ENCODE data around the gene EIF5AL1. TPM values are rescaled to one million over a fixed set of nuclear protein-coding genes. Genes with fewer than 3 reads are reported as not detected.
A peak's percentile ranks its signal among the peaks of the same experiment; 100 is the strongest.

Gene EIF5AL1
- total and polyA plus RNA-seq, 12 donors, result 0.07 to 1.2 (median 0.42) TPM; not detected in 3

GRCh38 chr10:79482741-79483140 lies 29.6 kb upstream of the EIF5AL1 start:
- TF ChIP-seq CTCF (IDR thresholded peaks at IDR 0.05), result no peak
- H3K4me1 ChIP-seq, result peaks cover 0 to 23% (median 6%) of the 10 kb centered on the region in 9 donors
- no peak for DNase-seq
- H3K27me3 ChIP-seq, result no peaks in the 10 kb centered on the region
- peak overlapping the region in 5 of 10 donors; percentile 5 to 68 (median 51) for H3K27ac ChIP-seq
- ATAC-seq, result no peak
- 73 to 75% methylated on average over 4 of the region's 4 CpGs for WGBS, 2 donors
- no peaks in the 10 kb centered on the region for H3K9me3 ChIP-seq
- intact Hi-C loops (cut with DNase I), result no loop called here
- H3K4me3 ChIP-seq, result no peak overlapping the region
- H3K36me3 ChIP-seq, result no peaks in the 10 kb centered on the region

GRCh38 chr10:79483299-79483698 lies 29.0 kb upstream of the EIF5AL1 start:
- Histone ChIP-seq H3K27me3 (no peaks in the 10 kb centered on the region), H3K9me3 (no peaks in the 10 kb centered on the region), H3K4me1 (peaks cover 0 to 28% (median 11%) of the 10 kb centered on the region in 9 donors), H3K4me3 (no peak overlapping the region), H3K27ac (peak overlapping the region in 9 of 10 donors; percentile 8 to 70 (median 47)), H3K36me3 (no peaks in the 10 kb centered on the region)
- ATAC-seq (no peak), DNase-seq (no peak)
- no peak for TF ChIP-seq CTCF (IDR thresholded peaks at IDR 0.05)
- intact Hi-C loops (cut with DNase I), result no loop called here
- 76 to 77% methylated on average over 3 of the region's 3 CpGs for WGBS, 2 donors

GRCh38 chr10:79483948-79484347 lies 28.4 kb upstream of the EIF5AL1 start:
- DNase-seq (peak; percentile 67 to 79), ATAC-seq (peak; percentile 58 to 79 (median 70))
- H3K27ac ChIP-seq, result peak overlapping the region in 9 of 10 donors; percentile 8 to 70 (median 47)
- 50 to 63% methylated on average over 2 of the region's 2 CpGs for WGBS, 2 donors
- intact Hi-C loops (cut with DNase I), result no loop called here
- H3K4me1 ChIP-seq, result peaks cover 0 to 32% (median 11%) of the 10 kb centered on the region in 9 donors
- no peaks in the 10 kb centered on the region for H3K9me3 ChIP-seq
- no peak overlapping the region for H3K4me3 ChIP-seq
- TF ChIP-seq CTCF (IDR thresholded peaks at IDR 0.05), result no peak
- no peaks in the 10 kb centered on the region for H3K27me3 ChIP-seq
- H3K36me3 ChIP-seq, result no peaks in the 10 kb centered on the region

GRCh38 chr10:79484476-79484875 lies 27.9 kb upstream of the EIF5AL1 start:
- peaks cover 0 to 32% (median 11%) of the 10 kb centered on the region in 9 donors for H3K4me1 ChIP-seq
- peak overlapping the region in 4 of 10 donors; percentile 14 to 68 (median 44) for H3K27ac ChIP-seq
- no peak for DNase-seq
- WGBS, 2 donors, result 87 to 89% methylated on average over 6 of the region's 6 CpGs
- no peak for ATAC-seq
- no peaks in the 10 kb centered on the region for H3K36me3 ChIP-seq
- H3K4me3 ChIP-seq, result no peak overlapping the region
- TF ChIP-seq CTCF (IDR thresholded peaks at IDR 0.05), result no peak
- H3K27me3 ChIP-seq, result no peaks in the 10 kb centered on the region
- H3K9me3 ChIP-seq, result no peaks in the 10 kb centered on the region
- intact Hi-C loops (cut with DNase I), result no loop called here

All from heart right ventricle (tissue), 16 donors.